ENCODE measurements around the gene CYP2W1.

GRCh38 chr7:997404-998395 lies 14.7 kb downstream of the CYP2W1 start:
- TF ChIP-seq CTCF (IDR thresholded peaks at IDR 0.05) (no peak), EP300 (IDR thresholded peaks at IDR 0.05; ENCODE audit: low read depth) (no peak), POLR2A (IDR thresholded peaks at IDR 0.05) (no peak)

All from transverse colon (tissue), 3 donors.